ENCODE results near the gene HSFX3. TPM values are rescaled to one million over a fixed set of nuclear protein-coding genes. Genes with fewer than 3 reads are reported as not detected.
"Not testable (repeated sequence)": the region's sequence is repeated elsewhere in the genome, so short reads cannot be mapped to it uniquely, and the experiment has no call there.

The HSFX3 gene
- total RNA-seq, 1 donor from 2014 or later = not detected

DNA sequence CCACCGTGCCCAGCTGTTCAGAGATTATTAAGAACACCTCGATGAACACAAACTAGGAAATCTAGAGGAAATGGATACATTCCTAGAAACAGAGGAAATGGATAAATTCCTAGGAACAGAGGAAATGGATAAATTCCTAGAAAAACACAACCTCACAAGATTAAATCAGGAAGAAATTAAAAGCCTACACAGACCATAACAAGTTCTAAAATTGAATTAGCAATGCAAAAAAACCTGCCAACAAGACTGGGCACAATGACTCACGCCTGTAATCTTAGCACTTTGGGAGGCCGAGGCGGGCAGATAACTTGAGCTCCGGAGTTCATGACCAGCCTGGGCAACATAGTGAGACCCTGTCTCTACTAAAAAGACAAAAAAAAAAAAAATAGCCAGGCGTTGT is 31.5 kb downstream of the HSFX3 start:
- DNase-seq (ENCODE audit: low read depth, low spot score) = peak; percentile 40

DNA sequence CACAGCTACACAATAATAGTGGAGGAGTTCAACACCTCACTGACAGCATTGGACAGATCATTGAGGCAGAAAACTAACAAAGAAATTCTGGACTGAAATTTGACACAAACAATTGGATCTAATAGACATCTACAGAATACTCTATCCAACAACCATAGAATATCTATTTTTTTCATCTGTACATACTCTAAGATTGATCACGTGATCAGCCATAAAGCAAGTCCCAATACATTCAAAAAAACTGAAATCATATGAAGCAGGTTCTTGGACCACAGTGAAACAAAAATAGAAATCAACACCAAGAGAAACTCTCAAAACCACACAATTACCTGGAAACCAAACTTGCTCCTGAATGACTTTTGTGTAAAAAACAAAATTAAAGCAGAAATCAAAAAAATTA is 32.4 kb downstream of the HSFX3 start:
- DNase-seq (ENCODE audit: low read depth, low spot score) = no peak

DNA sequence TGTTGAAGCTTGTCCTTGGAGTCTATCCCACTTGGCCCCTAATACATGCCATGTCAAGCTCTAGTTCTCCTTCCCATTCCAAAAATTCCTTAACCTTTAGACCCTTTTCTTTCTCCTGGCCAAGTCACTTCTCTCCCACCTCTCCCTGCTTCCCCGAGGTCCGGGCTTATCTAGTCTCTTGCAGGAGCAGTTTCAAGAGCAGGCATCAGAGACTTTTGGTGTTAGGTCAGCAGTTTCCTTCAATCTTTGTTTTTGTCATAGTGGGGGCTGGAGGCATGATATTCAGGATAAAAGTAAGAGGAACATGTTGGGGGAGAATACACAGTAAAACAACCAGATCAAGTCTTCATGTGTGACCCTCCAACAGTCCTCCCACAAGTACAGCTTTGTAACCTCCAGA is 33.1 kb downstream of the HSFX3 start:
- no peak for DNase-seq (ENCODE audit: low read depth, low spot score)

DNA sequence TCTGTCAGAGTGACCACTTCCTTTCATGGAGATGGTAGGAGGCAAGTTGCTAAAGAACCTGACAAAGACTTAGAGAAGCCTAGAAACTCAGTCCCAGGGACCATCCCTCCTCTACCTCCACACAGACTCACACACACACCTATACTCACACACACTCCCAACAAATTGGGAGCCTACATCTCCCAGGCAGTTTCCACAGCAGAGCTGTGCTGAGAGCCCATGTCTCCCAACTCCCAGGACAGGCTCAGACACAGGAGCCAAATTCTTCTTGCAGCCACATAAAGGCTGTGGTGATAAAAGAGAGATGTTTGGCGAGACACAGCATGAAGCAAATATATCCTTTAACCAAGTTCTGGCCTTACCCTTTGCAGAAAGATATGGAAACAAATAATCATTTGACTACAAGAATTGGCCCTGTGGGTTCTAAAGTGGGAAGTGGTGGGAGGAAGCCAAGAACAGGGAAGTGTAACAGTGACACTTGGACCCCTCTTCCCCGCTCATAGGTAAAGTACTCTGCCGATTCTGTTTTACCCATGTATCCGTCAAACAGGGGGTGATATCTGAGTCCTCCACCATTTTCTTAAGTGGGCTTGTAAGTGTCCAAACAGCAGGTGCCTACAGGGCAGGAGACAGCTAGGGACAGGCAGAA is 33.6 kb downstream of the HSFX3 start:
- DNase-seq (ENCODE audit: low read depth, low spot score) = no peak

DNA sequence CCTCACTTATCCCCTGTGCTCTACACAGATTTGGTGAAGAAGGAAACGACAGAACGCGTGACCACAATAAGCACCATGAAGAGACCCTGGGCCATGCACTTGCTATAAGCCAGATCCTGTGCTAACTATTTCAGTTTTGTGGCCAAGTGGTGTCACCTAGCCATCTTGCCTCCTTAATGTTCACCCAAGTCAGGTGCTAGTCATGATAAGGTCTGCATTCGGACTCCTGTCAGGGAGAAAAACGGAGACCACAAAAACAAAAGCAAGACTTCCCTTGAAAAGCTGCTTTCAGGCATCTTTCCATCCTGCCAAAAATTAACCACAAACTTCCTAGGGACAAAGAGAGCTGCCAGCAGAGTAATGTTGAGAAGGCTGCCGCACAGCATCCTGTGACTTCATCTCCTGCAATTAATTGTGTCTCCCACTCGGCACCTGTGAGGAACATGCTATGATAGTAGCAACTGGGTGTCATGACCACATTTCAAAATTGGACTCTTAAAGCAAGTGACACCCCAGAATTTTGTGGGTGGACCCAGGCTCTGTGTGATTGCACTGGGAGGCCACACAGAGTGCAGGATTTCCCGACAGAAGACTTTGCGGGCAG is 35.8 kb downstream of the HSFX3 start:
- DNase-seq (ENCODE audit: low read depth, low spot score) = no peak

DNA sequence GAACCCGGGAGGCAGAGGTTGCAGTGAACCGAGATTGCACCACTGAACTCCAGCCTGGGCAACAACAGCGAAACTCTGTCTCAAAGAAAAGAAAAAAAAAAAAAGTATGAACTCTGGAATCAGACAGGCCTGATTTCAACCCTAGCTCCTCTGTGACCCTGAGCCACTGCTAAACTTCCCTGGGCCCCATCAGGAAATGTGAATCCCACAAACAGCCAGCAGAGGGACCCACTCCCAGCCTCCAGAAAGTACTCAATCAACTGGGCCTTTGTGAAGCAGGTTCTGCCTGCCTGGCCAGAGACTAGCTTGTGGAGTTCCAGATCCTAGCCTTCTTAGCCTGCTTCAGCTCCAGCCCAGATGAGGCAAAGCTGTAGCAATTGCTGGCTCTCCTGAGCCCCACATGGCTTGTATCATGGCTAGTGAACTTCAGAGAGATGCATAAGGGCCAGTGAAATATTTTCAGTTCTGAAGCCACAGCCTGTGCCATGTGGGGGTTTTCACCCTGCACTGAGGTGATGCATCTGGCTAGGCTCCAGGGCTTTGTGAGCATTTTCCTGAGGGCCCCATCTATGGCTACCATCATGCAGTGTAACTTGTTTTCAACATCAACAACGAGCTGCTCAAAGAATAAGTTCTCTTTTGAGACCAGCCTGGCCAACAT is 37.4 kb downstream of the HSFX3 start:
- peak; percentile 15 for DNase-seq (ENCODE audit: low read depth, low spot score)

DNA sequence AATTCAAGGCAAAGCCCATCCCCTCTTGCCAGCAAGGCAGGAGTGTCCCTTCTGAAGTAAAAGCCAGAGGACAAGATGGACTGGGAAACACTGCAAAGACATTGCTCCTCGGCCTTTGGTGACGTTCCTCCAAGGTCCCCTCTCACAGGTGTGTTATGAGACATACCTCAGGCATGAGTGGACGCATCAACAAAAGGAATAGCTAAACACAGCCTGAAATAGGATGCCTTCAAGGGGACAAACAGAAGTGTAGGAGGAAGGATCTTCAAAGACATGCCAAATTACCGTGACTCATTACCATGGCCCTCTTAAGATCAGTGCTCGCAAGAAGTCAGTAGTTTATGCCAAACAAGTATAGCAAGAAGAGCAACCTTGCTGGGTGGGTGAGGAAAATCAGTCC is 38.6 kb downstream of the HSFX3 start:
- no peak for DNase-seq (ENCODE audit: low read depth, low spot score)

DNA sequence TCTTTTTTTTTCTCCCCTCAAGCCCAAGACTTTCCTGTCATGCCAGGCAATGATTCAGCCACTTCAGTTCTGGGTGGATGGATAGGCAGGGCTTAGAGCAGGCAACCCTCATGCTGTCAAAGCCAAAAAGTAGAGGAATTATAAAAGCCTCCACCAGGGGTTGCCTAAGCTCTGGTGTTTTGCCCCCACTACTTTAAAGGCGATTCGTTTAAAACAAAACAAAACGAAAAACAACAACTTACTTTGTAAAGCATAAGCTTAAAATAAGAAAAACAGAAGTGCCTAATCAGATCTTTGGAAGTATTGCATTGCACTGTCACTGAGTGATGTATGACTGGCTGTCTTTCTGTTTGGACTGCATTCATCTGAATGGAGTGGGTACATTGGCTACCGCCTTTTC is 39.3 kb downstream of the HSFX3 start:
- no peak for DNase-seq (ENCODE audit: low read depth, low spot score)

DNA sequence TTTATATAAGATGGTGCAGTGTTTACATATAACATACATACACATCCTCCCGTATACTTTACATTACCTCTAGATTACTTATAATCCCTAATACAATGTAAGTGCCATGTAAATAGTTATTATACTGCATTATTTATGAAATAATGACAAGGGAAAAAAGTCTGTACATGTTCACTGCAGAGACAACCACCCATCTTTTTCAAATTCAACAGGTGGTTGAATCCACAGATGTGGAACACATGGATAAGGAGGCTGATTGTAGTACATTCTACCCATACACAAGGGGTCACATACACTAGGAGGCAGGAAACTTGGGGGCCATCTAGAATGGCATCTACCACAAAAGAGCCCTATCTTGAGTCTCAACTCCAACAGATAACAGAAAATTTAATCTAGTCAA is 41.3 kb downstream of the HSFX3 start:
- DNase-seq (ENCODE audit: low read depth, low spot score) = no peak

DNA sequence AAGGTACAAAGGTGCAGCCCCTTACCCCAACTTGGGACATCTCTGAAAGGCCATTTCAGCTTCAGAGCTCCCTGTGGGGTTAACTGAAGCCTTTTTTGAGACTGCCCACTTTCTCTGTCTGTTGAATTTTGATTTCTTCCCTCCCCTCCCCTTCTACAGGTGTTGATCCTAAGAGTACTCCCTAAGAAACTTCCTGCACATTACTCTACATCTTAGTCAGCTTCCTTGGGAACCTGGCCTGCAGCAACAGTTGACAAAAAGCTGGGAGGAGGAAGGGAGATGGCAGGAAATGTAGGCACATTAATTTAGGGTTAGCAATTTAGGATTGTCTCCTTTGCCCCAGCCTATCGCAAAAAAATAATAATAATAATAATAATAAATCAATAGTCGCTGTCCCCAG is 43.4 kb downstream of the HSFX3 start:
- no peak for DNase-seq (ENCODE audit: low read depth, low spot score)

DNA sequence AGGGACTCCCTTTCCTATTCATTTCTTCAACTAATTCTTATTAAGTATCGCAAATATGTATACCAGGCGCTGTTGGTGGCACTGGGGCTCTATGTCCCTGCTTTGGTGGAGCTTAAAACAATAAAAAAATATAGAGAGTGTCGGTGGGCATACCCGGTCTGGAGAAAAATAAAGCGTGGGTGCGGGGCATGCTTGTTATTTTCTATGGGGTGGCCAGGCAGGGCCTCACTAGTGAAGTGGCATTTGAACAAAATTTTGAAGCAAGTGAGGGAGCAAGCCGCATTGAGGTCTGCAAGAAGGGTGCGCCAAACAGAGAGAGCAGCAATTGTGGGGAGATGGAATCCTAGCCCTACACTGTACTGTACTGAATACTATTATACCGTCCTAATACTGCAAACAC is 44.1 kb downstream of the HSFX3 start:
- no peak for DNase-seq (ENCODE audit: low read depth, low spot score)

DNA sequence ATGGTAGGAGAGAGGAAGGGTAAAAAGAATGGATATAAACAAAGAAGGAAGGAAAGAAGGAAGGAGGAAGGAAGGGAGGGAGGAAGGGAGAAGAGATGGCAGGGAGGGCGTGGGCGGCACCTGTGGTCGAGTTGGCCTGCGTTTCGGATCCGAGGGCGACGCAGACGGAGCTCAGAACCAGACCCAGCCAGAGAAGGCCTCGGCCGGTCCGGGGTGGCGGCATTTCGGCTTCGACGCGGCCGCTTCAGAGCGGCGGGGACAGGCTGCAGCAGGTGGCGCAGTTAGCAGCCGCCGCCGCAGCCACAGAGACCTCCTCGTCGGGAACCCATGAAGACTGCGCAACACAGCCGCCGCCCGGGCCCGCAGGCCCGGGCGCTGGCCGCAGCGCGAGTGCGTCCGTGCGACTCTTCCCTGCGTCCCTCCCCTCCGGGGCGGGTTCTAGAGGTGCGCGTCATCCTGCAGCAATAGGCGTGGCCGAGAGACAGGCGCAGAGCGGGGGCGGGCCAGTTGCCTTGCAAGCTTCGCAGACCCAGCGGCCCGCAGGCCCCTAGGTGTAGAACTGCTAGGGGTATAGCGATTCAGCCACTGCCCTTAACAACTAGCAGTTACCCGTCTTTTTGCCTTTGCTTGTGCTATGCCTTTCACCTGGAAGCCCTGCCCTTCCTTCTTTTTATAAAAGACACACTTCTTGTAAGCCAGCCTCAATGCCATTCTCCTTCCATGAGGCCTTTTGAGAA is 44.6 kb downstream of the HSFX3 start, which contains the start of gene IDS:
Gene IDS (minus strand): TSS at position 392 of the 737 bp plus-strand sequence. CDS start 169 bp downstream, at position 223.
- peak; percentile 56 for DNase-seq (ENCODE audit: low read depth, low spot score)

DNA sequence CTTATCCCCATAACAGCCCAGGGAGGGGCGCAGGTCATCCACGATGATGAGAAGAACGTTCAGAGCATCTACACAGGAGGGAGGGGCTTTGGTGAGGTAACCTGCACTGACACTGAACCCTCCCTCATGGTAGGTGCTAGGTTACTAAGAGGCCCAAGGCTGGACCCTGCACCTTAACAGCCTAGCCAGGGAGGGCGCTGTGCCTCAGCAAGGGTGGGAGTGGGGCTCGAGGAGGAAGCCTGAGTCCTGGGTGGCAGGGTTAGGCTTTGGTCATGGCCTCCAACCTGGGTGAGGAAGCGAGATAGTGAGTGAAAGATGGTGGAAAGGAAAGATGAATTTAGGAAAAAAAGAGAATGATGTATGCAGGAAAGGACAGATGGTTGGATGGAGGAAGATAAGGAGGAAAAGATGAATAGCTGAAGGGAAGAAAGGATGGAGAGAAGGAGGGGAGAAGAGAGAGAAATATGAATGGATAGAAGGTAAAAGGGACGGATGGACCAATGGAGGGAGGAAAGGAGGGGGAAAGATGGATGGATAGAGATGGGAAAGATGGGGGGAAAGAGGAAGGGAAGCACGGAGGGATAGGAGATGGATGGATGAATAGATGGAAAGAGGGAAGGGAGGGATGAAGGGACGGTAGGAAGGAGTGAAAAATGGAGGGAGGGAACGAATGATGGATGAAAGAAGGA is 45.4 kb downstream of the HSFX3 start:
- no peak for DNase-seq (ENCODE audit: low read depth, low spot score)

DNA sequence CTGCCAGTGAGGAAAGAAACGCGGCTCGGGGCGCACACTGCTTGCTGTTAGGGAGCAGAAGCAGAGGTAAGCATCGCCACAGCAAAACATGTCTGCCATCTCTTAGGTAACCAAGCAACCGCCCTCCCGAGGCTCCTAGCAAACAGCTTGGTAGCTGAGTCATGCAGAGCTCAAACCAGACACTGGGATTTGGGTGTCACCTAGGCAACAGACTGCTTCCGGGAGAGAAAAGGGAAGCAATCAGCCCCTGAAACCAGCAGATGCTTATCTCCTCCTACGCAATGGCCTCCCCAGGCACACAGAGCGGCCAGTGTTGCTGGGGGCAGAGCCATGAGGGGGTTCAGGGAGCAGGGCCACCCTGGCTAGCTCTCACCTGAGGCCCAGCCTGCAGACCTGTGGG is 46.3 kb downstream of the HSFX3 start:
- peak; percentile 35 for DNase-seq (ENCODE audit: low read depth, low spot score)

DNA sequence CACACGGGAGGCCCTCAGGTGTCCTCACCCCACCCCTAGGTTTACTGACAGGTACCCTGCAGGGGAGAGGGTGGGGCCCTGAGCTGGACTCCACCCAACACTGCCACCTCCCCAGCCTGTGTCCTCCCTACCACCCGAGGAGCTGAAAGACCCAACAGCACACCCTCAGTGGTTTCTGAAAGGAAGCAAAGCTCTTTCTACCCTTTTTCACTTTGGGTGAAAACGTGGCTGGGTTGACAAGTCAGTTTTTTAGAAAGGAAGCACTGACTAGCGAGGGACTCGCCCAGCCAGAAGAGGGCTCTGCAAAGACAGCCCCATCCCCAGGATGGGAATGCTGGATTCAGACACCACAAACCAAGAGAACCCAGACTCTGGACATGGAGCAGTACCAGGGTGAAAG is 46.8 kb downstream of the HSFX3 start:
- DNase-seq (ENCODE audit: low read depth, low spot score) = not testable (repeated sequence)

DNA sequence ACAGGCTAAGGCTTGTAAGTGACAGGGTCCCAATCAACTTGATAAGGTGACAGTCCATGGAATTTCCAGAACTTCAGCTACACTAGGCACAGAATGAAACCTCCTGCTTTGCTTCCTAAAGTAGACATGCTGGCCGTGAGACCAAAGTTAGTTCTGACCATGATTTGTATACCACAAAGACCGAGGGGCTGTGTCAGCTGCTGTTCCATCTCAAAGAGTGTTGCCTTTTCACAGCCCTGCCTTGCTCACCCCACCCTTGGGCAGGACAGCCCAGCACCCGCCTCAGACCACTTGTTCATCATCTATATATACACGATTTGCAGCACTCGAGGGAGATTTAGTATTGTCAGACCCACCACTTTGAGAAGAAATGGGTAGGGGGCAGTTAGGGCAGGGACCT is 50.0 kb downstream of the HSFX3 start:
- DNase-seq (ENCODE audit: low read depth, low spot score) = no peak

DNA sequence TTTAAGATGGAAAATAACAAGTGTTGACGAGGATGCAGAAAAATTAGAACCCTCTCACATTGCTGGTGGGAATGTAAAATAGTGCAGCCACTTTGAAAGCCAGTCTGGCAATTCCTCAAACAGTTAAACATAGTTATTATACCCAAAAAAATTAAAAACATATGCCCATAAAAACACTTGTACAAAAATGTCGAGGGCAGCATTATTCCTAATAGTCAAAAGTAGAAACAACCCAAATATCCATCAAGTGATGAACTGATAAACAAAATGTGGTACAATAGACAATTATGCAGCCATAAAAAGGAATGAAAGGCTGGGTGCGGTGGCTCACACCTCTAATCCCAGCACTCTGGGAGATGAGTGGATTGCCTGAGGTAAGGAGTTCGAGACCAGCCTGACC is 51.0 kb downstream of the HSFX3 start:
- no peak for DNase-seq (ENCODE audit: low read depth, low spot score)
